AG04450 (cell line): ENCODE results near the gene PKD1L1. TPM values are rescaled to one million over a fixed set of nuclear protein-coding genes. Genes with fewer than 3 reads are reported as not detected.

Experiments
- CTCF ChIA-PET: fragments of 300-600, 350-600 bp; formaldehyde crosslinking; extraction: SDS; loops from one replicate; lab custom pipeline; 2022; ENCODE audit warnings: antibody characterized with exemption, inconsistent platforms; lab: Charles Lee
- POLR2A ChIA-PET: fragments of 350-600 bp; formaldehyde crosslinking; extraction: SDS; loops from one replicate; lab custom pipeline; 2021; ENCODE audit warnings: antibody characterized with exemption, inconsistent platforms; lab: Yijun Ruan, JAX
- DNase-seq: peaks from one replicate; pipeline ENCODE4 v3.0.0-alpha.2; 2011; ENCODE audit warnings: low read depth, low spot score
- H3K27ac ChIP-seq: one replicate; pipeline ENCODE4 v1.5.1; 2012; ENCODE audit warnings: low read depth, low read length, control low read depth
- H3K27me3 ChIP-seq: one replicate; pipeline ENCODE4 v1.6.0; 2012; ENCODE audit warnings: low read length; ENCODE audit not compliant: control insufficient read depth, insufficient read depth
- H3K4me3 ChIP-seq: 2 replicates; pipeline ENCODE4 v1.5.1; 2011; ENCODE audit warnings: mild to moderate bottlenecking, low read depth, low read length, control low read depth
- H3K9me3 ChIP-seq: 2 replicates; pipeline ENCODE4 v1.5.1; 2012; ENCODE audit warnings: low read length; ENCODE audit not compliant: control insufficient read depth, insufficient read depth
- CTCF ChIP-seq: IDR thresholded peaks from 2 replicates; pipeline ENCODE4 v1.5.1; 2011; ENCODE audit warnings: low read depth, low read length, control low read depth, inconsistent platforms
- polyA plus RNA-seq: library from polyadenylated mRNA; depleted of rRNA; stranded (reverse); fragments of >200 nt; gene quantifications from 2 replicates; pipeline ENCODE4 v1.2.3, GENCODE V29; 2011

PKD1L1 gene
- polyA plus RNA-seq, 1 experiment = 0.01 TPM

GRCh38 chr7:47787249-47788069 lies 160.8 kb downstream of the PKD1L1 start:
- no peaks in the 10 kb centered on the region for H3K9me3 ChIP-seq
- no peak overlapping the region for H3K4me3 ChIP-seq
- no peak for DNase-seq
- ChIA-PET POLR2A (interaction anchor here (0.5 to 1.9 kb wide), 15 partner anchors 9 to 320 kb away, joined by 3 to 12 read pairs (median 3); no protein-coding TSS in a partner anchor), CTCF (interaction anchor here (0.8 to 1.0 kb wide), 3 partner anchors 32 to 521 kb away, joined by 3 to 4 read pairs (median 3); no protein-coding TSS in a partner anchor)
- no peak for TF ChIP-seq CTCF
- H3K27me3 ChIP-seq = no peaks in the 10 kb centered on the region
- peak overlapping the region; percentile 97 for H3K27ac ChIP-seq

GRCh38 chr7:47786557-47787248 lies 161.6 kb downstream of the PKD1L1 start:
- H3K4me3 ChIP-seq = no peak overlapping the region
- peak; percentile 96 for DNase-seq

GRCh38 chr7:47785923-47786556 lies 162.2 kb downstream of the PKD1L1 start:
- ChIA-PET POLR2A (interaction anchor here (1.0 to 1.9 kb wide), 11 partner anchors 12 to 285 kb away, joined by 3 to 12 read pairs (median 3); no protein-coding TSS in a partner anchor), CTCF (interaction anchor here (0.8 kb wide), 1 partner anchor 520 kb away, joined by 3 read pairs; no protein-coding TSS in a partner anchor)
- peak overlapping the region; percentile 97 for H3K27ac ChIP-seq
- H3K4me3 ChIP-seq = no peak overlapping the region
- DNase-seq = no peak
- no peaks in the 10 kb centered on the region for H3K9me3 ChIP-seq
- no peaks in the 10 kb centered on the region for H3K27me3 ChIP-seq
- TF ChIP-seq CTCF = no peak

More at GRCh38 chr7:47786557-47787248, 161.6 kb downstream of the PKD1L1 start:
- TF ChIP-seq CTCF = no peak
- POLR2A ChIA-PET = interaction anchor here (0.7 to 1.9 kb wide), 13 partner anchors 10 to 285 kb away, joined by 3 to 12 read pairs (median 3); no protein-coding TSS in a partner anchor
- Histone ChIP-seq H3K9me3 (no peaks in the 10 kb centered on the region), H3K27ac (peak overlapping the region; percentile 97), H3K27me3 (no peaks in the 10 kb centered on the region)
- CTCF ChIA-PET = interaction anchor here (0.8 to 0.9 kb wide), 2 partner anchors 33 to 520 kb away, joined by 3 read pairs; no protein-coding TSS in a partner anchor

GRCh38 chr7:47783456-47784223 lies 164.6 kb downstream of the PKD1L1 start:
- ChIA-PET CTCF (interaction anchor here (0.9 to 1.7 kb wide), 5 partner anchors 13 to 517 kb away, joined by 3 to 9 read pairs (median 4); no protein-coding TSS in a partner anchor), POLR2A (interaction anchor here (0.6 to 2.4 kb wide), 11 partner anchors 12 to 359 kb away, joined by 3 to 17 read pairs (median 4); no protein-coding TSS in a partner anchor)
- peak; percentile 87 for DNase-seq
- TF ChIP-seq CTCF = no peak
- no peaks in the 10 kb centered on the region for H3K9me3 ChIP-seq
- H3K4me3 ChIP-seq = no peak overlapping the region
- no peaks in the 10 kb centered on the region for H3K27me3 ChIP-seq
- peak overlapping the region; percentile 77 for H3K27ac ChIP-seq
